H1 (cell line): ENCODE measurements around the gene KIAA1614. TPM values are rescaled to one million over a fixed set of nuclear protein-coding genes. Genes with fewer than 3 reads are reported as not detected.

ENCODE experiments used
- CBX5 ChIP-seq: fragments of 300-800, 300-1000 bp; sonication (generic); IDR thresholded peaks from 2 replicates; pipeline ENCODE4 v1.7.1; 2016; ENCODE audit warnings: antibody characterized with exemption, low read length, low read depth
- EP300 ChIP-seq, 2 experiments: IDR thresholded peaks; 1 replicate in 1 of 2; 2 replicates in 1 of 2; pipeline ENCODE4 v1.6.1; 2011 to 2012; ENCODE audit warnings: low read depth in 2 of 2, low read length in 2 of 2, mild to moderate bottlenecking in 2 of 2, borderline replicate concordance in 1 of 2, inconsistent platforms in 1 of 2, moderate library complexity in 1 of 2
- GABPA ChIP-seq: IDR thresholded peaks from 2 replicates; pipeline ENCODE4 v1.6.1; 2011; ENCODE audit warnings: mild to moderate bottlenecking, low read length, moderate library complexity, borderline replicate concordance; ENCODE audit not compliant: insufficient read depth
- HDAC2 ChIP-seq, 2 experiments: fragments of 300-600 bp in 1 of 2; sonication (generic) in 1 of 2; IDR thresholded peaks; 2 replicates each; pipeline ENCODE4 v1.6.1; 2011 to 2012; ENCODE audit warnings: low read depth in 2 of 2, low read length in 2 of 2, mild to moderate bottlenecking in 2 of 2, moderate library complexity in 2 of 2, borderline replicate concordance in 1 of 2, inconsistent platforms in 1 of 2
- NANOG ChIP-seq: IDR thresholded peaks from 2 replicates; pipeline ENCODE4 v1.6.1; 2011; ENCODE audit warnings: low read length, low read depth, mild to moderate bottlenecking, inconsistent platforms; ENCODE audit not compliant: insufficient read depth, poor library complexity, severe bottlenecking
- RXRA ChIP-seq: IDR thresholded peaks from 2 replicates; pipeline ENCODE4 v1.6.1; 2011; ENCODE audit warnings: low read depth, mild to moderate bottlenecking, low read length, moderate library complexity; ENCODE audit not compliant: insufficient read depth
- SP2 ChIP-seq: IDR thresholded peaks from 2 replicates; pipeline ENCODE4 v1.6.1; 2012; ENCODE audit warnings: mild to moderate bottlenecking, low read length, inconsistent platforms
- TCF12 ChIP-seq: IDR thresholded peaks from 2 replicates; pipeline ENCODE4 v1.6.1; 2011; ENCODE audit warnings: low read depth, mild to moderate bottlenecking, low read length
- polyA plus RNA-seq, 7 experiments: library from polyadenylated mRNA; depleted of rRNA in 3 of 7; stranded (reverse) in 5 of 7; unstranded in 2 of 7; fragments of >200 nt in 5 of 7; fragments of 200-250 nt in 2 of 7; gene quantifications; 1 replicate in 5 of 7; 2 replicates in 1 of 7; 4 replicates in 1 of 7; pipeline versions ENCODE4 v1.2.1 to v1.2.3, GENCODE V29; 2011 to 2013; ENCODE audit warnings: missing spikeins in 2 of 7, mixed read lengths in 2 of 7
- total RNA-seq: library from RNA; stranded (reverse); fragmentation: NEBNext Ultra II Directional; extraction: Animal tissue kit (Norgen Biotek cat#: 25700); gene quantifications from 2 replicates; pipeline ENCODE4 v1.2.1, GENCODE V29; 2021

Gene KIAA1614
- total and polyA plus RNA-seq, 2 of the 8 experiments (the other 6 are each of a cell fraction or from before 2014, with no cell fraction given): 1.3 to 3.1 TPM

DNA sequence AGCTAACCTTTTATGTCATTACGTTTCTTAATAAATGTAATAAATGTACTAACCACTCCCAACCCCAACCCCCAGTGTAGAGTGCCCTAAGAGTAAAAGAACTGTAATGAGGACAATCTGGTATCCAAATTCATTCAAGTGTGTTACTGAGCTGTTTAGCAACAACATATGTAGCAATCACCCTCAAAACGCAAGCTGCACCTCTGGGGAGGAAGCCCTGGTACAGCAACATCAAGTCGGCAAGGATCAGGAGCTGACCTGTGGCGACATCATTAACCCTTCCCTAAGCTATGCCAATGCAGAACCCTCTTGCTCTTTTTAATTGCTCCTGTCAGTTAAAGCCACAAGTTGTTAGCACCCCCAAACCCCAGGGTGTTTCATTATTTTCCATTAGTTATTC lies 62.9 kb downstream of the KIAA1614 start (continued):
- TF ChIP-seq CBX5 (no peak), NANOG (no peak), SP2 (no peak), GABPA (no peak), HDAC2 (IDR thresholded peaks at IDR 0.05; ENCODE audit: borderline replicate concordance in 1 of 2, low read depth in 2 of 2, low read length in 2 of 2) (no peak), EP300 (IDR thresholded peaks at IDR 0.05; ENCODE audit: borderline replicate concordance in 1 of 2, low read depth in 2 of 2, low read length in 2 of 2) (no peak), RXRA (no peak), TCF12 (no peak)
